SK-N-SH (cell line): ENCODE results near the gene PDLIM5. TPM values are rescaled to one million over a fixed set of nuclear protein-coding genes. Genes with fewer than 3 reads are reported as not detected.

Source experiments
- CTCF ChIA-PET: fragments of 300-600, 350-600 bp; formaldehyde crosslinking; extraction: SDS; loops from one replicate; lab custom pipeline; 2021; lab: Yijun Ruan, JAX
- POLR2A ChIA-PET: fragments of 350-600 bp; sonication (Branson Sonifier 250); formaldehyde crosslinking; extraction: SDS; loops from one replicate; lab custom pipeline; 2020; ENCODE audit warnings: antibody characterized with exemption, inconsistent platforms; lab: Yijun Ruan, JAX
- DNase-seq: peaks from one replicate; pipeline ENCODE4 v3.0.0; 2012
- H2AFZ ChIP-seq: fragments of 200-600 bp; sonication (generic); 2 replicates; pipeline ENCODE4 v1.8.1; 2016; ENCODE audit warnings: antibody characterized with exemption, mild to moderate bottlenecking, low read depth
- H3F3A ChIP-seq: fragments of 200-600 bp; sonication (generic); replicated peaks from 2 replicates; pipeline ENCODE3; 2016; ENCODE audit warnings: antibody characterized with exemption, mild to moderate bottlenecking; ENCODE audit not compliant: insufficient read depth
- H3K27ac ChIP-seq, 2 experiments: fragments of 200-500 bp in 1 of 2; fragments of 200-600 bp in 1 of 2; sonication (Bioruptor generic) in 1 of 2; sonication (generic), shearing (Covaris generic) in 1 of 2; 2 replicates each; pipeline versions ENCODE4 v1.5.1 to v1.6.1; 2014 to 2016; ENCODE audit warnings: low read depth in 2 of 2, inconsistent platforms in 1 of 2, low read length in 1 of 2, mild to moderate bottlenecking in 1 of 2, mixed read lengths in 1 of 2
- H3K27me3 ChIP-seq: fragments of 200-600 bp; sonication (generic), shearing (Covaris generic); 2 replicates; pipeline ENCODE4 v1.6.1; 2016; ENCODE audit warnings: mixed run types; ENCODE audit not compliant: insufficient read depth
- H3K36me3 ChIP-seq, 2 experiments: fragments of 200-500 bp in 1 of 2; fragments of 200-600 bp in 1 of 2; sonication (Bioruptor generic) in 1 of 2; sonication (generic) in 1 of 2; replicated peaks in 1 of 2; 2 replicates each; pipeline versions ENCODE3 to v1.5.1; 2014 to 2016; ENCODE audit warnings: low read length in 1 of 2, mild to moderate bottlenecking in 1 of 2; ENCODE audit not compliant: insufficient read depth in 2 of 2, control insufficient read depth in 1 of 2
- H3K4me1 ChIP-seq, 2 experiments: fragments of 200-500 bp in 1 of 2; fragments of 200-600 bp in 1 of 2; sonication (Bioruptor generic) in 1 of 2; sonication (generic), shearing (Covaris generic) in 1 of 2; 2 replicates each; pipeline versions ENCODE4 v1.5.1 to v1.6.1; 2014 to 2016; ENCODE audit warnings: low read depth in 1 of 2, low read length in 1 of 2, mixed run types in 1 of 2; ENCODE audit not compliant: insufficient read depth in 2 of 2, control insufficient read depth in 1 of 2
- H3K4me2 ChIP-seq: fragments of 200-600 bp; sonication (generic), shearing (Covaris generic); 2 replicates; pipeline ENCODE4 v1.6.1; 2017; ENCODE audit warnings: mixed run types
- H3K4me3 ChIP-seq, 2 experiments: fragments of 200-500 bp in 1 of 2; fragments of 200-600 bp in 1 of 2; sonication (Bioruptor generic) in 1 of 2; sonication (generic), shearing (Covaris generic) in 1 of 2; 2 replicates each; pipeline versions ENCODE4 v1.5.1 to v1.8.1; 2014 to 2016; ENCODE audit warnings: low read depth in 2 of 2, inconsistent platforms in 1 of 2, low read length in 1 of 2, mild to moderate bottlenecking in 1 of 2, mixed read lengths in 1 of 2, moderate library complexity in 1 of 2
- H3K79me2 ChIP-seq: fragments of 200-600 bp; sonication (generic); 2 replicates; pipeline ENCODE4 v1.8.1; 2017; ENCODE audit warnings: mild to moderate bottlenecking; ENCODE audit not compliant: insufficient read depth
- H3K9ac ChIP-seq: fragments of 200-600 bp; sonication (generic); 2 replicates; pipeline ENCODE4 v1.6.1; 2017; ENCODE audit warnings: mixed run types
- H3K9me2 ChIP-seq: fragments of 200-600 bp; sonication (generic); 2 replicates; pipeline ENCODE4 v1.6.1; 2017; ENCODE audit warnings: mixed run types
- H3K9me3 ChIP-seq: fragments of 200-600 bp; sonication (generic); 2 replicates; pipeline ENCODE4 v1.6.1; 2017; ENCODE audit warnings: mixed run types, mild to moderate bottlenecking, moderate library complexity
- H4K20me1 ChIP-seq: fragments of 200-600 bp; sonication (generic); 2 replicates; pipeline ENCODE4 v1.6.1; 2017; ENCODE audit warnings: mild to moderate bottlenecking, mixed run types; ENCODE audit not compliant: insufficient read depth
- CHD2 ChIP-seq: fragments of 150-350 bp; IDR thresholded peaks from 2 replicates; pipeline ENCODE4 v1.6.1; 2018; ENCODE audit warnings: low read length; ENCODE audit not compliant: partially characterized antibody
- EP300 ChIP-seq, 2 experiments: IDR thresholded peaks; 2 replicates each; pipeline versions ENCODE4 v1.4.0 to v1.6.1; 2012; ENCODE audit warnings: borderline replicate concordance in 1 of 2, low read depth in 1 of 2, low read length in 1 of 2
- EZH2phosphoT487 ChIP-seq: fragments of 200-600 bp; sonication (generic); IDR thresholded peaks from 2 replicates; pipeline ENCODE4 v1.6.1; 2017; ENCODE audit warnings: low read depth, mixed run types, mild to moderate bottlenecking, antibody characterized with exemption, moderate library complexity, borderline replicate concordance
- FOSL2 ChIP-seq: IDR thresholded peaks from 2 replicates; pipeline ENCODE4 v1.4.0; 2012; ENCODE audit warnings: low read depth, mild to moderate bottlenecking, moderate library complexity, borderline replicate concordance
- FOXJ3 ChIP-seq: sonication (generic); formaldehyde crosslinking; IDR thresholded peaks from 2 replicates; pipeline ENCODE4 v1.5.1; 2020; ENCODE audit warnings: mild to moderate bottlenecking, missing genetic modification reagents
- GABPA ChIP-seq: IDR thresholded peaks from 2 replicates; pipeline ENCODE4 v1.4.0; 2012; ENCODE audit warnings: low read depth, mild to moderate bottlenecking
- JUND ChIP-seq: IDR thresholded peaks from 2 replicates; pipeline ENCODE4 v1.4.0; 2012
- MEF2A ChIP-seq: IDR thresholded peaks from 2 replicates; pipeline ENCODE4 v1.4.0; 2012; ENCODE audit warnings: low read depth, borderline replicate concordance
- NFIC ChIP-seq: IDR thresholded peaks from 2 replicates; pipeline ENCODE4 v1.4.0; 2012; ENCODE audit warnings: borderline replicate concordance
- NRF1 ChIP-seq: IDR thresholded peaks from 2 replicates; pipeline ENCODE4 v1.6.1; 2012; ENCODE audit warnings: low read depth, mild to moderate bottlenecking, low read length
- POLR2AphosphoS5 ChIP-seq: IDR thresholded peaks from 2 replicates; pipeline ENCODE4 v1.6.1; 2012; ENCODE audit warnings: low read depth, low read length
- RXRA ChIP-seq: IDR thresholded peaks from 2 replicates; pipeline ENCODE4 v1.4.0; 2012; ENCODE audit warnings: low read depth, mild to moderate bottlenecking, borderline replicate concordance
- SIN3A ChIP-seq: IDR thresholded peaks from 2 replicates; pipeline ENCODE4 v1.6.1; 2012; ENCODE audit warnings: low read depth, mild to moderate bottlenecking, low read length, moderate library complexity, borderline replicate concordance
- TEAD4 ChIP-seq: IDR thresholded peaks from 2 replicates; pipeline ENCODE4 v1.4.0; 2012; ENCODE audit warnings: mild to moderate bottlenecking, borderline replicate concordance; ENCODE audit not compliant: insufficient read depth
- YY1 ChIP-seq: IDR thresholded peaks from 2 replicates; pipeline ENCODE4 v1.4.0; 2012; ENCODE audit warnings: low read depth, mild to moderate bottlenecking
- WGBS: methylation state at CpG from one replicate; pipeline ENCODE4 v1.1.6; 2017; ENCODE audit warnings: low lambda C conversion rate; 5-methylcytosine and 5-hydroxymethylcytosine counted together
- polyA plus RNA-seq, 3 experiments: library from polyadenylated mRNA; depleted of rRNA; stranded (reverse); fragments of >200 nt; gene quantifications; 2 replicates each; pipeline ENCODE4 v1.2.3, GENCODE V29; 2012
- TF ChIP-seq, protein P1 (sequence below): fragments of 150-350 bp; IDR thresholded peaks from 2 replicates; pipeline ENCODE4 v1.6.1; 2017; ENCODE audit warnings: antibody characterized with exemption, low read length, low read depth, borderline replicate concordance
- TF ChIP-seq, protein P2 (sequence below): IDR thresholded peaks from 2 replicates; pipeline ENCODE4 v1.6.1; 2012; ENCODE audit warnings: mild to moderate bottlenecking, low read depth, low read length, moderate library complexity
- TF ChIP-seq, protein P3 (sequence below): IDR thresholded peaks from 2 replicates; pipeline ENCODE4 v1.4.0; 2012; ENCODE audit warnings: low read depth
- TF ChIP-seq, protein P4 (sequence below): IDR thresholded peaks from 2 replicates; pipeline ENCODE4; 2012
- TF ChIP-seq, protein P5 (sequence below): fragments of 200-600 bp; sonication (generic); IDR thresholded peaks from 2 replicates; pipeline ENCODE4 v1.6.1; 2017; ENCODE audit warnings: antibody characterized with exemption, mild to moderate bottlenecking, moderate library complexity

The PDLIM5 gene
- polyA plus RNA-seq, 1 of the 3 experiments (the other 2 are of a cell fraction): 36.7 TPM

DNA sequence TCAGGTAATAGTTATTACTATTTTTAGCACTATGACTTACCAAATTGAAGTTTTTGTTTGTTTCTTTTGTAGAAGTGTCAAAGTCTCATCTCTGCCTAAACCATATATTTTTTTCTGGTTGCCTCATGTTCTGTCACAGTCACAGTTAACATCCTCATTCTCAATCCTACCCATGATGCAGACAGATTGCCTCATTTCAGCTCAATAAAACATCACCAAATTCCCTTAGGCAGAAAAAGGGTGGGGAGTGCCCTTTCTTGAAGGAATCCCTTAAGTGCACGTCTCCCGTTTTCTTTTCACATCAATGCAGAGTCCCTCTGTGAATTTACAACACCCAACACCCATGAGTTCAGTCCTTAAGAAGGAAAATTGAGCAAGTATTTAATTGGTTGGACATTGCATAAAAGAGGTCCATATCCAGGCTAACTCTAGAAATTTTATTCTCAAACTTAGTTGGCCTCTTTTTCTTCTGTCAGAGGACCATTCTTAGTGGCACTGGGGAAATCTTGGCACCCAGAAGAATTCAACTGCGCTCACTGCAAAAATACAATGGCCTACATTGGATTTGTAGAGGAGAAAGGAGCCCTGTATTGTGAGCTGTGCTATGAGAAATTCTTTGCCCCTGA, 202.4 kb downstream of the PDLIM5 start:
- no peak for DNase-seq

More for the DNA sequence above, 202.4 kb downstream of the PDLIM5 start:
- H3K4me1 ChIP-seq: peaks cover 0 to 18% of the 10 kb centered on the region in 2 experiments; a peak in 2 of 4 replicates
- H3K27me3 ChIP-seq: no peaks in the 10 kb centered on the region
- H3K9me3 ChIP-seq: no peaks in the 10 kb centered on the region
- H3K27ac ChIP-seq: peak overlapping the region in 1 of 2 experiments; percentile 92; a peak in 2 of 4 replicates
- ChIA-PET CTCF (no interaction called here), POLR2A (interaction anchor here (1.1 kb wide), 1 partner anchor 218 kb away, joined by 3 read pairs; no protein-coding TSS in a partner anchor)
- H2AFZ ChIP-seq: no peak overlapping the region
- 88% methylated on average over 3 of the region's 3 CpGs for WGBS
- H3K4me3 ChIP-seq: no peak overlapping the region
- no peak overlapping the region for H3K4me2 ChIP-seq
- peaks cover 28% of the 10 kb centered on the region for H3F3A ChIP-seq
- H3K9me2 ChIP-seq: no peaks in the 10 kb centered on the region
- H3K79me2 ChIP-seq: no peaks in the 10 kb centered on the region
- TF ChIP-seq, protein P1, sequence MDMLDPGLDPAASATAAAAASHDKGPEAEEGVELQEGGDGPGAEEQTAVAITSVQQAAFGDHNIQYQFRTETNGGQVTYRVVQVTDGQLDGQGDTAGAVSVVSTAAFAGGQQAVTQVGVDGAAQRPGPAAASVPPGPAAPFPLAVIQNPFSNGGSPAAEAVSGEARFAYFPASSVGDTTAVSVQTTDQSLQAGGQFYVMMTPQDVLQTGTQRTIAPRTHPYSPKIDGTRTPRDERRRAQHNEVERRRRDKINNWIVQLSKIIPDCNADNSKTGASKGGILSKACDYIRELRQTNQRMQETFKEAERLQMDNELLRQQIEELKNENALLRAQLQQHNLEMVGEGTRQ: no peak
- no peak for TF ChIP-seq RXRA
- no peak for TF ChIP-seq EP300 (IDR thresholded peaks at IDR 0.05; ENCODE audit: borderline replicate concordance in 1 of 2, low read depth in 1 of 2, low read length in 1 of 2)
- TF ChIP-seq, protein P2, sequence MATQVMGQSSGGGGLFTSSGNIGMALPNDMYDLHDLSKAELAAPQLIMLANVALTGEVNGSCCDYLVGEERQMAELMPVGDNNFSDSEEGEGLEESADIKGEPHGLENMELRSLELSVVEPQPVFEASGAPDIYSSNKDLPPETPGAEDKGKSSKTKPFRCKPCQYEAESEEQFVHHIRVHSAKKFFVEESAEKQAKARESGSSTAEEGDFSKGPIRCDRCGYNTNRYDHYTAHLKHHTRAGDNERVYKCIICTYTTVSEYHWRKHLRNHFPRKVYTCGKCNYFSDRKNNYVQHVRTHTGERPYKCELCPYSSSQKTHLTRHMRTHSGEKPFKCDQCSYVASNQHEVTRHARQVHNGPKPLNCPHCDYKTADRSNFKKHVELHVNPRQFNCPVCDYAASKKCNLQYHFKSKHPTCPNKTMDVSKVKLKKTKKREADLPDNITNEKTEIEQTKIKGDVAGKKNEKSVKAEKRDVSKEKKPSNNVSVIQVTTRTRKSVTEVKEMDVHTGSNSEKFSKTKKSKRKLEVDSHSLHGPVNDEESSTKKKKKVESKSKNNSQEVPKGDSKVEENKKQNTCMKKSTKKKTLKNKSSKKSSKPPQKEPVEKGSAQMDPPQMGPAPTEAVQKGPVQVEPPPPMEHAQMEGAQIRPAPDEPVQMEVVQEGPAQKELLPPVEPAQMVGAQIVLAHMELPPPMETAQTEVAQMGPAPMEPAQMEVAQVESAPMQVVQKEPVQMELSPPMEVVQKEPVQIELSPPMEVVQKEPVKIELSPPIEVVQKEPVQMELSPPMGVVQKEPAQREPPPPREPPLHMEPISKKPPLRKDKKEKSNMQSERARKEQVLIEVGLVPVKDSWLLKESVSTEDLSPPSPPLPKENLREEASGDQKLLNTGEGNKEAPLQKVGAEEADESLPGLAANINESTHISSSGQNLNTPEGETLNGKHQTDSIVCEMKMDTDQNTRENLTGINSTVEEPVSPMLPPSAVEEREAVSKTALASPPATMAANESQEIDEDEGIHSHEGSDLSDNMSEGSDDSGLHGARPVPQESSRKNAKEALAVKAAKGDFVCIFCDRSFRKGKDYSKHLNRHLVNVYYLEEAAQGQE: no peak
- no peak for TF ChIP-seq JUND
- TF ChIP-seq MEF2A: no peak
- TF ChIP-seq, protein P3, sequence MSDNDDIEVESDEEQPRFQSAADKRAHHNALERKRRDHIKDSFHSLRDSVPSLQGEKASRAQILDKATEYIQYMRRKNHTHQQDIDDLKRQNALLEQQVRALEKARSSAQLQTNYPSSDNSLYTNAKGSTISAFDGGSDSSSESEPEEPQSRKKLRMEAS: no peak
- TF ChIP-seq, protein P4, sequence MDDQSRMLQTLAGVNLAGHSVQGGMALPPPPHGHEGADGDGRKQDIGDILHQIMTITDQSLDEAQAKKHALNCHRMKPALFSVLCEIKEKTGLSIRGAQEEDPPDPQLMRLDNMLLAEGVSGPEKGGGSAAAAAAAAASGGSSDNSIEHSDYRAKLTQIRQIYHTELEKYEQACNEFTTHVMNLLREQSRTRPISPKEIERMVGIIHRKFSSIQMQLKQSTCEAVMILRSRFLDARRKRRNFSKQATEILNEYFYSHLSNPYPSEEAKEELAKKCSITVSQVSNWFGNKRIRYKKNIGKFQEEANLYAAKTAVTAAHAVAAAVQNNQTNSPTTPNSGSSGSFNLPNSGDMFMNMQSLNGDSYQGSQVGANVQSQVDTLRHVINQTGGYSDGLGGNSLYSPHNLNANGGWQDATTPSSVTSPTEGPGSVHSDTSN: no peak
- TF ChIP-seq TEAD4: no peak
- no peak for TF ChIP-seq NFIC
- TF ChIP-seq FOSL2: no peak
- no peak for TF ChIP-seq CHD2
- no peak for TF ChIP-seq YY1
- TF ChIP-seq SIN3A: no peak
- no peak for TF ChIP-seq GABPA
- TF ChIP-seq, protein P5, sequence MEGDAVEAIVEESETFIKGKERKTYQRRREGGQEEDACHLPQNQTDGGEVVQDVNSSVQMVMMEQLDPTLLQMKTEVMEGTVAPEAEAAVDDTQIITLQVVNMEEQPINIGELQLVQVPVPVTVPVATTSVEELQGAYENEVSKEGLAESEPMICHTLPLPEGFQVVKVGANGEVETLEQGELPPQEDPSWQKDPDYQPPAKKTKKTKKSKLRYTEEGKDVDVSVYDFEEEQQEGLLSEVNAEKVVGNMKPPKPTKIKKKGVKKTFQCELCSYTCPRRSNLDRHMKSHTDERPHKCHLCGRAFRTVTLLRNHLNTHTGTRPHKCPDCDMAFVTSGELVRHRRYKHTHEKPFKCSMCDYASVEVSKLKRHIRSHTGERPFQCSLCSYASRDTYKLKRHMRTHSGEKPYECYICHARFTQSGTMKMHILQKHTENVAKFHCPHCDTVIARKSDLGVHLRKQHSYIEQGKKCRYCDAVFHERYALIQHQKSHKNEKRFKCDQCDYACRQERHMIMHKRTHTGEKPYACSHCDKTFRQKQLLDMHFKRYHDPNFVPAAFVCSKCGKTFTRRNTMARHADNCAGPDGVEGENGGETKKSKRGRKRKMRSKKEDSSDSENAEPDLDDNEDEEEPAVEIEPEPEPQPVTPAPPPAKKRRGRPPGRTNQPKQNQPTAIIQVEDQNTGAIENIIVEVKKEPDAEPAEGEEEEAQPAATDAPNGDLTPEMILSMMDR: no peak
- no peak for TF ChIP-seq NRF1
- TF ChIP-seq POLR2AphosphoS5: no peak
- no peak for TF ChIP-seq EZH2phosphoT487
- TF ChIP-seq FOXJ3 (CRISPR knock-in tag): no peak
- peaks cover 4 to 63% of the 10 kb centered on the region in 2 experiments for H3K36me3 ChIP-seq
- H3K9ac ChIP-seq: no peak overlapping the region
- no peaks in the 10 kb centered on the region for H4K20me1 ChIP-seq
